Transverse colon (tissue), 4 donors: Measurements from ENCODE around the gene CASK.

Source experiments
- CTCF ChIP-seq, 5 experiments: fragments of 200-600 bp in 3 of 5; fragments of 450-650 bp in 2 of 5; sonication (generic) in 3 of 5; IDR thresholded peaks; 1 replicate in 2 of 5; 2 replicates in 3 of 5; pipeline ENCODE4 v1.5.1; 2016 to 2017; ENCODE audit warnings: antibody characterized with exemption in 5 of 5, inconsistent platforms in 3 of 5, mild to moderate bottlenecking in 2 of 5, moderate library complexity in 1 of 5
- EP300 ChIP-seq: sonication (generic); formaldehyde crosslinking; IDR thresholded peaks from one replicate; pipeline ENCODE4 v1.6.1; 2017; ENCODE audit warnings: antibody characterized with exemption, low read depth
- POLR2AphosphoS5 ChIP-seq, 3 donors: sonication (generic); formaldehyde crosslinking; IDR thresholded peaks; one replicate each; pipeline ENCODE4 v1.6.1; 2016; ENCODE audit warnings: antibody characterized with exemption in 3 of 3

- TF ChIP-seq CTCF (IDR thresholded peaks at IDR 0.05) (no peak), EP300 (no peak), POLR2AphosphoS5 (IDR thresholded peaks at IDR 0.05) (no peak)
Observed at GRCh38 chrX:41716222-41716621, 207.1 kb downstream of the CASK start.
